GM12878 (cell line): ENCODE measurements around the gene PCDHGC3.

ENCODE experiments used
- CTCF ChIP-seq, 3 experiments: IDR thresholded peaks in 2 of 3; conservative IDR thresholded peaks in 1 of 3; 2 replicates each; pipeline ENCODE4 v1.5.1; 2011; ENCODE audit warnings: low read depth in 3 of 3, low read length in 3 of 3, mild to moderate bottlenecking in 3 of 3, control low read depth in 2 of 3, moderate library complexity in 2 of 3, inconsistent platforms in 1 of 3, mixed read lengths in 1 of 3; ENCODE audit not compliant: control insufficient read depth in 2 of 3, insufficient read depth in 1 of 3; ENCODE audit errors: extremely low read depth in 1 of 3
- EP300 ChIP-seq, 2 experiments: fragments of 150-350 bp in 1 of 2; IDR thresholded peaks; 2 replicates each; pipeline ENCODE4 v1.6.1; 2011 to 2012; ENCODE audit warnings: low read depth in 2 of 2, low read length in 2 of 2, borderline replicate concordance in 1 of 2, improper control_type of control experiment in 1 of 2, inconsistent platforms in 1 of 2; ENCODE audit not compliant: control insufficient read depth in 1 of 2
- FOXM1 ChIP-seq: IDR thresholded peaks from 2 replicates; pipeline ENCODE4 v1.6.1; 2012; ENCODE audit warnings: low read depth, mild to moderate bottlenecking, inconsistent platforms, low read length, moderate library complexity
- MEF2A ChIP-seq: IDR thresholded peaks from 2 replicates; pipeline ENCODE4 v1.6.1; 2011; ENCODE audit warnings: low read depth, mild to moderate bottlenecking, low read length, moderate library complexity; ENCODE audit not compliant: insufficient read depth
- MXI1 ChIP-seq: fragments of 150-350 bp; IDR thresholded peaks from 2 replicates; pipeline ENCODE4 v1.6.1; 2011; ENCODE audit warnings: low read depth, mild to moderate bottlenecking, inconsistent platforms, low read length, improper control_type of control experiment
- MYC ChIP-seq: IDR thresholded peaks from 2 replicates; pipeline ENCODE4 v1.6.1; 2011; ENCODE audit warnings: mild to moderate bottlenecking, low read length, moderate library complexity, inconsistent platforms; ENCODE audit not compliant: insufficient read depth, insufficient replicate concordance, insufficient read length, severe bottlenecking
- POLR2AphosphoS5 ChIP-seq: IDR thresholded peaks from 2 replicates; pipeline ENCODE4 v1.6.1; 2011; ENCODE audit warnings: mild to moderate bottlenecking, low read length, inconsistent platforms
- REST ChIP-seq: IDR thresholded peaks from 2 replicates; pipeline ENCODE4 v1.6.1; 2012; ENCODE audit warnings: mild to moderate bottlenecking, low read depth, low read length
- TBL1XR1 ChIP-seq: IDR thresholded peaks from 2 replicates; pipeline ENCODE4 v1.6.1; 2012; ENCODE audit warnings: low read depth, low read length, improper control_type of control experiment
- ZBTB33 ChIP-seq: fragments of 450-650 bp; IDR thresholded peaks from 2 replicates; pipeline ENCODE4 v1.6.1; 2017; ENCODE audit warnings: mild to moderate bottlenecking
- ZZZ3 ChIP-seq: IDR thresholded peaks from 2 replicates; pipeline ENCODE4 v1.6.1; 2011; ENCODE audit warnings: low read depth; ENCODE audit not compliant: control insufficient read depth, insufficient read length
- TF ChIP-seq, protein P1 (sequence below): IDR thresholded peaks from 2 replicates; pipeline ENCODE4 v1.6.1; 2011; ENCODE audit warnings: low read depth, mild to moderate bottlenecking, low read length, moderate library complexity, borderline replicate concordance; ENCODE audit errors: extremely low read depth

DNA sequence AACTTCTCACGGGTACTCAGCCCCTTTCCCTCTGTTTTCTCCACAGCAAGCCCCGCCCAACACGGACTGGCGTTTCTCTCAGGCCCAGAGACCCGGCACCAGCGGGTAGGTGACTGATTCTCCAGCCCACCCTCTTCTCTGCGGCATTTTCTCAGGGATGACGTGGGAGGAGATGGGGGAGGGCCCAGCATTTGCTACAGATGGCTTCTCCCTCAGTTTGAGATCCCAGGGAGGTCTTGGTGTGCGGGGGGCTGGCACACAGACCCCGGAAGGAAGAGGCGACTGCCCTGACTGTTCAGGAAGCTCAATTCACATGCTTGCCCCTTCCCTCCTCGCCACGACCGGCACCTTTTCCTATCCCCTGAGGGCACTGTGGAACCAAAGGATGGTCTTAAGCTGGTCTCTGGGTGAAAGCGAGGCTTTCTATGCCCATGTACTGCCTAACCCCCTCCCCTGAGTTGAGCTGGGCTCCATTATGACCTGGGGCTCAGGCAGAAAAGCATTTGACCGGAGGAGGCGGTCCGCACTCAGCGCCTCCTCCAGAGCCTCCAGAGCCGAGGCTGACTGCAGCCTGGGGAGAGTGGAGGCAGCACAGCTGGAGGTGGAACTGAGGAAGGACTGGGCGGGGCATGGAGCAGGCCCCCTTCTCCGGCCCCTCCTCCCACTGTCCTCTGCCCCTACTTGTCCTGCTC is 19.1 kb downstream of the PCDHGC3 start:
- no peak for TF ChIP-seq TBL1XR1
- no peak for TF ChIP-seq FOXM1
- no peak for TF ChIP-seq ZBTB33
- TF ChIP-seq MXI1: no peak
- no peak for TF ChIP-seq CTCF (IDR thresholded peaks at IDR 0.05 in 2 of 3, conservative IDR thresholded peaks at IDR 0.05 in 1 of 3; ENCODE audit: control insufficient read depth in 2 of 3, extremely low read depth in 1 of 3, insufficient read depth in 1 of 3, low read depth in 3 of 3, low read length in 3 of 3)
- no peak for TF ChIP-seq POLR2AphosphoS5
- no peak for TF ChIP-seq MEF2A
- no peak for TF ChIP-seq REST
- TF ChIP-seq MYC: no peak
- no peak for TF ChIP-seq EP300 (IDR thresholded peaks at IDR 0.05; ENCODE audit: borderline replicate concordance in 1 of 2, control insufficient read depth in 1 of 2, low read depth in 2 of 2, low read length in 2 of 2)
- TF ChIP-seq, protein P1, sequence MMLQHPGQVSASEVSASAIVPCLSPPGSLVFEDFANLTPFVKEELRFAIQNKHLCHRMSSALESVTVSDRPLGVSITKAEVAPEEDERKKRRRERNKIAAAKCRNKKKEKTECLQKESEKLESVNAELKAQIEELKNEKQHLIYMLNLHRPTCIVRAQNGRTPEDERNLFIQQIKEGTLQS: no peak
- TF ChIP-seq ZZZ3: no peak
